NCI-H2196 treated with DMSO at 0.1 percent for 48 hours (cell line): ENCODE results near the gene ICA1L.

Experiments used
- DNase-seq: peaks from one replicate; lab custom pipeline; 2025; ENCODE audit not compliant: unreplicated experiment; lab: John Stamatoyannopoulos, UW

The ICA1L gene

GRCh38 chr2:202782940-202783558, 88.5 kb downstream of the ICA1L start:
- DNase-seq = no peak

GRCh38 chr2:202780514-202781021, 91.0 kb downstream of the ICA1L start:
- no peak for DNase-seq

DNA sequence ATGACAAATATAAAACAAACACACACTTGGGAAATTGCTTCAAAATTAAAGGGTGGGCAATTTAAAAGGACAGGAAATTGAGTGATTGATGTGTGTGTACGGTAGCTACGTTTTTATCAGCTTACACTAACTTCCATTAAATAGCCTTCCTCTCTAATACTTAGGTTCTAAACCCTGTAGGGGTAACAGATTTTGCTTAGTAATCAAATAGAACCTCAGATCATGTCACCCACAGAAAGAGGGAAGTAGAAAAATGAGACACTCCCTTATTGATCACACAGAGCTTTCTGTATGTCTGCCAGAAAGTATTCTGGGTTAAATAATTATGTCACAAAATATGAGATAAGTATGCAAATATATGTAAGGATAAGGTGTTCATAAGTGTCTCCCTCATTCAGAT, 93.3 kb downstream of the ICA1L start:
- no peak for DNase-seq

- DNase-seq = no peak
These were observed 97.5 kb downstream of the ICA1L start for GRCh38 chr2:202774104-202774503.

DNA sequence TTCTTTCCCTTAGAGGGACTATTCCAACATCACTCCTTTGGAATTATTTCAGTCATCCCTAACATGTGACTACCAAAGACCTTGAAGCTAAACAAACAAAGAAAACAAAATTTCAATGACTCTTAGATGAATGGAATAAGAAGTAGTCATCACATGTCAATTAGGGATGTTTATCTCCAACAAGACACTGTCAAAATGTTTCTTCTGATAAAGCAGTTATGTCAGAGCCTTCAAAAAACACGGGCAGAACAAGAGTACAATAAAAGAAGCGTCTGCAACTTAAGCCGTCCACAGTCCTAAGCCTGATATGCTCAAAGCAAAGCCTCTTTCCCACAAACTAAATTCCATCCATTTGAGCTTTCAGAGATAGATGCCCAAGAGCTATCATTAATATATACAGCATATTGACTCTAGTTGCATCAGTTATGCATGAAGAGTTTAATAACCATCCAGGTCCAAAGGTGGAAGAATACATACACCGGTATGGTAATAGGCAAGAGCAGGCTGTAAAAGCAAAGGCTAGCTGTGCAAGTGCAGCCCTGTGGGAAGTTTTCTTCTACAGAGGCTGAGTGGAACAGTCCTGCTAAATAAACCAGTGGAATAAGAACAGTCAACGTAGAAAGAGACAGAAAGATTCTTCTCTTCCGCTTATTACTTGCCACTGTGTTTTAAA, 98.1 kb downstream of the ICA1L start:
- no peak for DNase-seq

- DNase-seq = no peak
These were observed 99.7 kb downstream of the ICA1L start for GRCh38 chr2:202771741-202772460.

GRCh38 chr2:202771336-202771735, 100.2 kb downstream of the ICA1L start:
- no peak for DNase-seq

DNA sequence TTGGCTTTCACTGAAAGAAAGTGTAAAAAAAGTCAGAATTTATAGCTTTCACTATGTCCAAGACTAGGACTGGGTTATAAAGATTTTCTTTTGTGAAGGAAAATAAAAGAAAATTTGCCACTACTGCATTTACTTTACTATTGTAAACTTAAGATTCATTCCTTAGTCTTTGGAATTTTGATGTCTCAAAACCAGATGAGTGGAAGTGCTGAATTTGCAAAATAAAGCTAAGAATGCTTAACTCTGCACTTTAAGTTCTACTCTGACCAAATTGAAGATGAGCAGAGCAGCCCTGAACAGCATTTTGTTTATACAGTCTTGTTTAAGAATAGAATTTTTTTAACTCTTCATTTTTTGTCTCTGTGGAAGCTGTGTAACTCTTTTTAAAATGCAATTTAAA, 102.4 kb downstream of the ICA1L start:
- no peak for DNase-seq

GRCh38 chr2:202768273-202768672, 103.3 kb downstream of the ICA1L start:
- DNase-seq = no peak

DNA sequence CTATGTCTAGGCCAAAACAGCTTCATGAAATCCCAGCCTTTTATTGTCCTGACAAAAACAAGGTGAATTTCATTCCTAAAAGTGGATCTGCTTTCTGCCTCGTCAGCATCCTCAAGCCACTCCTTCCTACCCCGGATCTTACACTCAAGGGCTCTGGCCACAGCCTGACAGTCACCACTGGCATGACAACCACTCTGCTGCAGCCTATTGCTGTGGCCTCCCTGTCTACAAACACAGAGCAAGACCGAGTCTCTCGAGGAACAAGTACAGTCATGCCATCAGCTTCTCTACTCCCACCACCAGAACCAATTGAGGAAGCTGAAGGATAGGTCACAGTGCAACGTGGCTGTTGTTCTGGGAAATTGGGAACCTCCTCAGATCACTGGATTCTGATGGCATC, 106.1 kb downstream of the ICA1L start:
- DNase-seq = no peak

GRCh38 chr2:202764991-202765390, 106.6 kb downstream of the ICA1L start:
- DNase-seq = no peak

DNA sequence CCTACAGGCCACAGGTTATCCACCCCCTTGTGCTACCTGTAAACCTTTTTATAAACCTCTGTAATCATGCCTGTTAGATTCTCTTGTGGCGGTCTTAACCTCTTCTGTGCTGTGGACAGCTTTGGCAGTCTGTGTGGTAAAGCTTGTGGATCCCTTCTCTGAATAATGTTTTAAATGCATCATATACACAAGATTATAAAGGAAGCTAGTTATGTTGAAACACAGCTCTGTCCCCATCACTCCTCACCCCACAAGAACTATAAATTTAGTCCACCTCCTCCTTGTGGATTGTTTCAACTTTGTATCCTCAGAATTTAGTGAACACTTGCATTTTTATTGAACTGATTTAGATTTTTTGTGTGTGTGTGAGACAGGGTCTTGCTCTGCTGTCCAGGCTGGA, 107.7 kb downstream of the ICA1L start:
- DNase-seq = no peak

GRCh38 chr2:202762556-202762955, 109.0 kb downstream of the ICA1L start:
- no peak for DNase-seq

- no peak for DNase-seq
These were observed 110.7 kb downstream of the ICA1L start for GRCh38 chr2:202760848-202761247.

DNA sequence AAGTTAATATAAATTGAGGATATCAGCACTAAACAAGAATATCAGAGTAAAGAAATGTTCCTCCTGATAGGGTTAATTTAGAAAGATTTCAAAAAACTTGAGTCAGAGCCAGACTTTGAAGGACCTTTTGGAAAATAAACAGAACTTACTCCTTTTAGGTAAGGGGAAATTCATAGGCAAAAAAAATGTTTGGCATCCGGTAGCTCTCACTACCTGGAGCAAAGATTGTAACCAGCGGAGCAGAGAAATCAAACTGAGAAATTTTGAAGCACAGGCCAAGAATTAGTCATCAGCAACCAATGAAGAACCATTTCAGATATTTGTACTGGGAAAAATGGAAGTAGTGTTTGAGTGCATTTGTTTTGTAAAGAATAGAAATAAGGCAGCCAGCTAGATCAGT, 113.0 kb downstream of the ICA1L start:
- no peak for DNase-seq

DNA sequence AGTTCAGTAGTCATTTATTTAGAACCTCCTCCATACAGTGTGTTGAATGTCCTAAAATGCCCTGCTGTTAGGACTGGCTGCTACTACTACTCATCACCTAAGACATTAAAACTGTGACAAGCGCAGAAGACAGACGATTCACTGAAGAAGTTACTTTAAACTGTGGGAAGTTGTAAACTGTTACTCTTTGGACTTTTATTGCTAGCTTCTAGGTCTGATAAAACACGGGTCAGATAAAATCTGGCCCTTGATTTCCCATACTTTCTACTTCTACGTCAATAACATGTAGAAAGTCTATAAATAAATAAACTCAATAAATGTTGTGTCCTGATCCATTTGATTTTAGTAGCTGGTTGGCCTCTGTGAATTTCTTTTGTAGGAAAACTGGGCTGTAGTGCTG, 113.4 kb downstream of the ICA1L start:
- DNase-seq = no peak

DNA sequence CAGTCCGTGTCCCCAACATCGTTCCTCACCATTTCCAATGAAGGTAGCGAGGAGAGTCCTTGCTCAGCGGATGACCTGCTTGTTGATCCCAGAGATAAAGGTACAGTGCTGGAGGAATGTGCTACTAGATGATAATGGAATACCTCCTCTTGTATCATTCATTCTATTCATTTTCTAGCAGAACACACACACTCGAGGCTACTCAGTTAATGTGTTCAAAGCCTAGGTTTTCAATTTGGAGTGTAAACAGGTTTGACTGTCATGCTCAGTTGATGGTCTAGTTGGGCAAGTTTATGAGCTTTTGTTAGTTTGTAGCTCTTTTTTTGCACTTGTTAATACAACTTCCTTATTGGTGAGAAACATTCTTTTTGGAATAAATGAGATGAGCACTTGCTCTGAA, 114.2 kb downstream of the ICA1L start:
- no peak for DNase-seq

GRCh38 chr2:202756598-202756997, 115.0 kb downstream of the ICA1L start:
- DNase-seq = no peak

DNA sequence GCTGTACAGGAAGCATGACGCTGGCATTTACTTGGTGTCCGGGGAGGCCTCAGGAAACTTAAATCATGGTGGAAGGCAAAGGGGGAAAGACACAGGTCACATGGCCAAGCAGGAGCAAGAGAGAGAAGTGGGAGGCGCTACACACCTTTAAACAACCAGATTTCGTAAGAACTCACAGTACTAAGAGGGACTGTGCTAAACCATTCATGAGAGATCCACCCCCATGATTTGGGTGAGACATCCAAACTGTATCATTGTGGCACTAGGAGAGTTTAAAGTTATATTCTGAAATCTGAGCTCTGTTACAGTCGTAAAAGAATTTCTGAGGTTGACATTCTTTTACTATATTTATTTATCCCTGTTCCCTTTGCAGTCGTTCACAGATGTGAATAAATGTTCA, 116.6 kb downstream of the ICA1L start:
- DNase-seq = no peak

DNA sequence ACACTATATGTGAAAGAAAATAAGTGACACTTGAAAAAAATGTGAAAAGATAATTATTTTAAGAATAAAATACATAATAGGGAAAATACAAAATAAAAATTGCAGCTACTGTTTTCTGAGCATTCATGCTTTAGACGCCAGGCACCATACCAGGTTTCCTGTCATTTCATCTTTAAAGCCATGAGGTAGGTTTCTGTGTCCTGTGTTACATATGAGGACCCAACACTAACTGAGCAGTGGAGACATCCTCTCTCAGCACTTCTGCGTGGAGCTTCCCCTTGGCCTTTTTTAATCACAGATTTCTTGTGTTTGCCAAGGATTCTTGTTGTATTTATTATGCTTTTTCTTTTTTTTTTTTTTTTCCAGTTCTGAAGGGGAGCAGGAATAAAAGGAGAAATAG, 119.5 kb downstream of the ICA1L start:
- no peak for DNase-seq

DNA sequence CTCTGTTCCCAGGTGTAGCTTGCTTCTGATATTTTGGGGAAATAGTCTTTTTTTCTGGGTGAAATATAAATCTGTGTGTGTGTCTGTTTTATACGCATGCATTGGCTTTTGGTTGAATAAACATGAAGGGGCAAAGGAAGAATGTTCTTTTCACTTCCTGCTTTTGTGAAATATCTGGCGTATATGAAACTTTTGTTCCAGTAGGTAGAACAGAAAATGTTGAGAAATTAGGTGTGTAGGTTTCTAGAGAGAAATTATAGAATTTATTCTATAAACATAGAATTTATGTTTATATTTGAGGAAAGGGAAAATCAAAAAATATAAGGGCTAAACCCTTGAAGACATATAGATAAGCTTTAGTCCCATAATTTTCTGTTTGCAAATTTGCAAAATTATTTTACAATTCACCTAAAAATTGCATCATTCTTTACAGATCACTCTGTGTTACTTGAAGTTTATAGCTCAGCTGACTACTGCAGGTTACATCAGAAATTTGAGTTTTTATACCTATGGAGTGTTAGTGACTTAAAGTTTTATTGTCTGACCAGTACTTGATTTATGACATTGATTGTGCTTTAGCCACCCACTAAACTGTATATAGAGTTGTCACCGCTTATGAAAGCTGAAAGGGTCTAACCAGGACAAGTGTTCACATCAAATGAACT, 120.7 kb downstream of the ICA1L start:
- no peak for DNase-seq

GRCh38 chr2:202749477-202749876, 122.1 kb downstream of the ICA1L start:
- DNase-seq = no peak
